ENCODE data around the gene PRR36. TPM values are rescaled to one million over a fixed set of nuclear protein-coding genes. Genes with fewer than 3 reads are reported as not detected.

The PRR36 gene
- total and polyA plus RNA-seq, 10 of the 15 experiments (the other 5 are each of a cell fraction or from before 2014, with no cell fraction given), result 0.04 TPM; not detected in 9

DNA sequence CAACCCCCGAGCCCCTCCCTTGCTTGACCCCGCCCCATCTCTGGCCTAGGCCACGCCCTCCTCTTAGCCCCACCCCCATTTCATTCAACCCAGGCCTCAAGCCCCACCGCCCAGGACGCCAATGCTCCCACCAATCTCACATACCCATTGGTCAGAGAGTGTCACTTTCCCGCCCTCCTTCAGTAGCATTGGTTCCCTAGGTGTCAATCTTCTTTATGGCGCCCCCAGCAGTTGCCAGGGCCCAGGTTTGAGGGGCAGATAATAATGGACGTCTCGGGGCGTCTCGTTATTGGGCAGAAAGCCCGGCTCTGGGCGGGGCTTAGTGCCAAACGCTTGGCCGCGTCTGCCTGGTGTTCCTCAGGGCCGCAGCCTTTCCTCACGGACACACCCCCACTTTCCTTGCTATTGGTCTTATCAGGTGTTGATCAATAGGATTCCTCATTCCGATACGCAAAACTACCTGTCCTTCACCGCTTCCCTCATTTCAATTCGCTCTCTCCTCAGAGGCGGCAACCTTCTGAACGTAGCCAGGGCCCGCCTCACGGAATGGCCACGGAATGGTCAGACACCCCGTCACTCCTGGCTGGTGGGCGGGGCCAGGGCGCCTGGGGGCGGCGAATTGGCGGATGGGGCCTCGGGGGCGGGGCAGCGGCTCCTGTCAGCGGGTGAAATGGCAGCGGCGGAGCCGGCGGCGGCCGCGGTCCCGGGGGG, 44.5 kb downstream of the PRR36 start, which contains the start of gene EVI5L (continued):
- TF ChIP-seq YY1 (IDR thresholded peaks at IDR 0.05; ENCODE audit: low read depth, low read length) (peak; percentile 79), SIX5 (IDR thresholded peaks at IDR 0.05; ENCODE audit: low read depth, low read length, severe bottlenecking) (peak; percentile 45), NFYA (IDR thresholded peaks at IDR 0.05; ENCODE audit: borderline replicate concordance, low read depth, low read length) (peak; percentile 45; the same call in 1 of the 2 replicates), CHD2 (IDR thresholded peaks at IDR 0.05; ENCODE audit: borderline replicate concordance, low read depth, low read length) (peak; percentile 98), RBBP5 (conservative IDR thresholded peaks at IDR 0.05) (no peak), RUNX3 (IDR thresholded peaks at IDR 0.05; ENCODE audit: low read length) (no peak), ZNF24 (IDR thresholded peaks at IDR 0.05) (no peak), CBX3 (IDR thresholded peaks at IDR 0.05; ENCODE audit: borderline replicate concordance, low read depth) (no peak), TARDBP (IDR thresholded peaks at IDR 0.05; ENCODE audit: borderline replicate concordance) (0 out of 2 replicates have a peak, but pooled peaks have one; percentile 52), GABPA (IDR thresholded peaks at IDR 0.05; ENCODE audit: low read depth) (peak; percentile 74), CREM (IDR thresholded peaks at IDR 0.05; ENCODE audit: low read depth) (peak; percentile 96), RCOR1 (conservative IDR thresholded peaks at IDR 0.05; ENCODE audit: low read depth, low read length) (0 out of 2 replicates have a peak, but pooled peaks have one; percentile 42), ATF7 (IDR thresholded peaks at IDR 0.05; ENCODE audit: low read depth) (peak; percentile 80), STAT3 (IDR thresholded peaks at IDR 0.05; ENCODE audit: low read depth, low read length) (no peak), NFYB (IDR thresholded peaks at IDR 0.05; ENCODE audit: insufficient read depth, low read depth, low read length) (peak; percentile 87), EP300 (IDR thresholded peaks at IDR 0.05; ENCODE audit: borderline replicate concordance in 1 of 2, control insufficient read depth in 1 of 2, low read depth in 2 of 2, low read length in 2 of 2) (no peak), DPF2 (IDR thresholded peaks at IDR 0.05) (peak; percentile 100), CEBPB (IDR thresholded peaks at IDR 0.05; ENCODE audit: borderline replicate concordance in 1 of 2, low read depth in 2 of 2, low read length in 2 of 2) (no peak)
- TF ChIP-seq, protein P1, sequence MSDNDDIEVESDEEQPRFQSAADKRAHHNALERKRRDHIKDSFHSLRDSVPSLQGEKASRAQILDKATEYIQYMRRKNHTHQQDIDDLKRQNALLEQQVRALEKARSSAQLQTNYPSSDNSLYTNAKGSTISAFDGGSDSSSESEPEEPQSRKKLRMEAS (IDR thresholded peaks at IDR 0.05; ENCODE audit: low read depth, low read length), result no peak
- TF ChIP-seq, protein P2, sequence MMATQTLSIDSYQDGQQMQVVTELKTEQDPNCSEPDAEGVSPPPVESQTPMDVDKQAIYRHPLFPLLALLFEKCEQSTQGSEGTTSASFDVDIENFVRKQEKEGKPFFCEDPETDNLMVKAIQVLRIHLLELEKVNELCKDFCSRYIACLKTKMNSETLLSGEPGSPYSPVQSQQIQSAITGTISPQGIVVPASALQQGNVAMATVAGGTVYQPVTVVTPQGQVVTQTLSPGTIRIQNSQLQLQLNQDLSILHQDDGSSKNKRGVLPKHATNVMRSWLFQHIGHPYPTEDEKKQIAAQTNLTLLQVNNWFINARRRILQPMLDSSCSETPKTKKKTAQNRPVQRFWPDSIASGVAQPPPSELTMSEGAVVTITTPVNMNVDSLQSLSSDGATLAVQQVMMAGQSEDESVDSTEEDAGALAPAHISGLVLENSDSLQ (IDR thresholded peaks at IDR 0.05), result peak; percentile 100
- TF ChIP-seq, protein P3, sequence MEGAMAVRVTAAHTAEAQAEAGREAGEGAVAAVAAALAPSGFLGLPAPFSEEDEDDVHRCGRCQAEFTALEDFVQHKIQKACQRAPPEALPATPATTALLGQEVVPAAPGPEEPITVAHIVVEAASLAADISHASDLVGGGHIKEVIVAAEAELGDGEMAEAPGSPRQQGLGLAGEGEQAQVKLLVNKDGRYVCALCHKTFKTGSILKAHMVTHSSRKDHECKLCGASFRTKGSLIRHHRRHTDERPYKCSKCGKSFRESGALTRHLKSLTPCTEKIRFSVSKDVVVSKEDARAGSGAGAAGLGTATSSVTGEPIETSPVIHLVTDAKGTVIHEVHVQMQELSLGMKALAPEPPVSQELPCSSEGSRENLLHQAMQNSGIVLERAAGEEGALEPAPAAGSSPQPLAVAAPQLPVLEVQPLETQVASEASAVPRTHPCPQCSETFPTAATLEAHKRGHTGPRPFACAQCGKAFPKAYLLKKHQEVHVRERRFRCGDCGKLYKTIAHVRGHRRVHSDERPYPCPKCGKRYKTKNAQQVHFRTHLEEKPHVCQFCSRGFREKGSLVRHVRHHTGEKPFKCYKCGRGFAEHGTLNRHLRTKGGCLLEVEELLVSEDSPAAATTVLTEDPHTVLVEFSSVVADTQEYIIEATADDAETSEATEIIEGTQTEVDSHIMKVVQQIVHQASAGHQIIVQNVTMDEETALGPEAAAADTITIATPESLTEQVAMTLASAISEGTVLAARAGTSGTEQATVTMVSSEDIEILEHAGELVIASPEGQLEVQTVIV (IDR thresholded peaks at IDR 0.05; ENCODE audit: borderline replicate concordance, partially characterized antibody), result peak; percentile 91
- TF ChIP-seq, protein P4, sequence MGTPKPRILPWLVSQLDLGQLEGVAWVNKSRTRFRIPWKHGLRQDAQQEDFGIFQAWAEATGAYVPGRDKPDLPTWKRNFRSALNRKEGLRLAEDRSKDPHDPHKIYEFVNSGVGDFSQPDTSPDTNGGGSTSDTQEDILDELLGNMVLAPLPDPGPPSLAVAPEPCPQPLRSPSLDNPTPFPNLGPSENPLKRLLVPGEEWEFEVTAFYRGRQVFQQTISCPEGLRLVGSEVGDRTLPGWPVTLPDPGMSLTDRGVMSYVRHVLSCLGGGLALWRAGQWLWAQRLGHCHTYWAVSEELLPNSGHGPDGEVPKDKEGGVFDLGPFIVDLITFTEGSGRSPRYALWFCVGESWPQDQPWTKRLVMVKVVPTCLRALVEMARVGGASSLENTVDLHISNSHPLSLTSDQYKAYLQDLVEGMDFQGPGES (IDR thresholded peaks at IDR 0.05), result peak; percentile 100
- TF ChIP-seq, protein P5, sequence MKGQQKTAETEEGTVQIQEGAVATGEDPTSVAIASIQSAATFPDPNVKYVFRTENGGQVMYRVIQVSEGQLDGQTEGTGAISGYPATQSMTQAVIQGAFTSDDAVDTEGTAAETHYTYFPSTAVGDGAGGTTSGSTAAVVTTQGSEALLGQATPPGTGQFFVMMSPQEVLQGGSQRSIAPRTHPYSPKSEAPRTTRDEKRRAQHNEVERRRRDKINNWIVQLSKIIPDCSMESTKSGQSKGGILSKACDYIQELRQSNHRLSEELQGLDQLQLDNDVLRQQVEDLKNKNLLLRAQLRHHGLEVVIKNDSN (IDR thresholded peaks at IDR 0.05; ENCODE audit: borderline replicate concordance, extremely low read length, insufficient read depth, low read depth, low read length), result no peak
